CD4-positive, alpha-beta memory T cell (primary cell): ENCODE data around the gene ACP4. TPM values are rescaled to one million over a fixed set of nuclear protein-coding genes. Genes with fewer than 3 reads are reported as not detected.
"Not testable (repeated sequence)": the region's sequence is repeated elsewhere in the genome, so short reads cannot be mapped to it uniquely, and the experiment has no call there.

Source experiments
- CTCF ChIA-PET: fragments of 350-600 bp; sonication (Branson Sonifier 250); formaldehyde crosslinking; loops from one replicate; lab custom pipeline; 2021; ENCODE audit warnings: inconsistent platforms; ENCODE audit not compliant: partially characterized antibody; lab: Charles Lee
- POLR2A ChIA-PET: fragments of 350-600 bp; sonication (Branson Sonifier 250); formaldehyde crosslinking; loops from one replicate; lab custom pipeline; 2021; ENCODE audit not compliant: partially characterized antibody; lab: Charles Lee
- DNase-seq, 5 donors: peaks; one replicate each; pipeline versions ENCODE4 v3.0.0 to v3.0.0-alpha.2; 2020 to 2022; ENCODE audit warnings: mixed read lengths in 1 of 5
- H3K27ac ChIP-seq: one replicate; pipeline ENCODE4 v1.7.0; 2013; ENCODE audit warnings: low read depth, low read length
- H3K27me3 ChIP-seq: 2 replicates; pipeline ENCODE4 v1.7.0; 2013; ENCODE audit warnings: mild to moderate bottlenecking, low read length, moderate library complexity; ENCODE audit not compliant: insufficient read depth
- H3K36me3 ChIP-seq: 2 replicates; pipeline ENCODE4 v1.7.0; 2013; ENCODE audit warnings: mild to moderate bottlenecking, low read length, moderate library complexity; ENCODE audit not compliant: insufficient read depth
- H3K4me1 ChIP-seq: 2 replicates; pipeline ENCODE4 v1.7.0; 2013; ENCODE audit warnings: mild to moderate bottlenecking, low read length, moderate library complexity; ENCODE audit not compliant: insufficient read depth
- H3K4me3 ChIP-seq, 2 donors: one replicate each; pipeline ENCODE4 v1.7.0; 2013; ENCODE audit warnings: low read length in 2 of 2, mild to moderate bottlenecking in 1 of 2
- H3K9me3 ChIP-seq, 2 donors: one replicate each; pipeline ENCODE4 v1.7.0; 2013; ENCODE audit warnings: low read length in 2 of 2, control low read depth in 1 of 2; ENCODE audit not compliant: control insufficient read depth in 1 of 2
- H3K27ac Mint-ChIP-seq, 7 donors: one replicate each; pipeline ENCODE4 v1.8.0; 2020 to 2021; ENCODE audit warnings: mixed read lengths in 7 of 7, mild to moderate bottlenecking in 6 of 7, inconsistent platforms in 3 of 7, moderate library complexity in 3 of 7
- H3K27me3 Mint-ChIP-seq, 2 donors: one replicate each; pipeline ENCODE4 v1.8.0; 2020 to 2021; ENCODE audit warnings: mixed read lengths in 2 of 2
- H3K36me3 Mint-ChIP-seq, 2 donors: one replicate each; pipeline ENCODE4 v1.8.0; 2020 to 2021; ENCODE audit warnings: mixed read lengths in 2 of 2, inconsistent platforms in 1 of 2, mild to moderate bottlenecking in 1 of 2
- H3K4me1 Mint-ChIP-seq, 4 donors: one replicate each; pipeline ENCODE4 v1.8.0; 2020 to 2021; ENCODE audit warnings: mixed read lengths in 4 of 4, mild to moderate bottlenecking in 1 of 4
- H3K4me3 Mint-ChIP-seq, 8 donors: one replicate each; pipeline ENCODE4 v1.8.0; 2020 to 2021; ENCODE audit warnings: mixed read lengths in 8 of 8, mild to moderate bottlenecking in 7 of 8, moderate library complexity in 6 of 8, inconsistent platforms in 3 of 8
- H3K9me3 Mint-ChIP-seq, 8 donors: one replicate each; pipeline ENCODE4 v1.8.0; 2020 to 2021; ENCODE audit warnings: mixed read lengths in 8 of 8, mild to moderate bottlenecking in 5 of 8, inconsistent platforms in 3 of 8, moderate library complexity in 1 of 8
- intact Hi-C: fragments of 100-400 bp; cut with micrococcal nuclease; formaldehyde crosslinking; loops from one replicate; pipeline ENCODE4 v1.15.1; 2023
- polyA plus RNA-seq, 2 donors: library from polyadenylated mRNA; unstranded; fragments of 300-500 nt; fragmentation: Illumina TruSeq; gene quantifications; one replicate each; pipeline ENCODE4 v1.2.3, GENCODE V29; 2021
- total RNA-seq, 2 experiments: library from RNA; stranded (reverse); gene quantifications; one replicate each; pipeline ENCODE4 v1.2.3, GENCODE V29; 2021

The ACP4 gene
- total and polyA plus RNA-seq, 4 experiments from 2014 or later = not detected

DNA sequence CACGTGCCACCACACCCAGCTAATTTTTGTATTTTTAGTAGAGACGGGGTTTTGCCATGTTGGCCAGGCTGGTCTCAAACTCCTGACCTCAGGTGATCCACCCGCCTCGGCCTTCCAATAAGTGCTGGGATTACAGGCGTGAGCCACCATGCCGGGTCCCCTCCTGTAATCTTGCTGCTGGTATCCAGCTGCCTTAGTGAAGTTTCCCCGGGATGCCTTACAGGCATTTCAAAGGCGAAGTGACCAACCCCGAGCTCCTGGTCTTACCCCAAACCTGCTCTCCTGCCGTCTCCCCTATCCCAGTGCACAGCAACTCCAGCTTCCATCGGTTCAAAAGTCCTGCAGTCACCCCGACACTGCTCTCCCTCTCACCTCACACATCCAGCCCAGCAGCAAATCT lies 23.5 kb upstream of the ACP4 start:
- intact Hi-C loops, DNase-seq: not testable (repeated sequence)

DNA sequence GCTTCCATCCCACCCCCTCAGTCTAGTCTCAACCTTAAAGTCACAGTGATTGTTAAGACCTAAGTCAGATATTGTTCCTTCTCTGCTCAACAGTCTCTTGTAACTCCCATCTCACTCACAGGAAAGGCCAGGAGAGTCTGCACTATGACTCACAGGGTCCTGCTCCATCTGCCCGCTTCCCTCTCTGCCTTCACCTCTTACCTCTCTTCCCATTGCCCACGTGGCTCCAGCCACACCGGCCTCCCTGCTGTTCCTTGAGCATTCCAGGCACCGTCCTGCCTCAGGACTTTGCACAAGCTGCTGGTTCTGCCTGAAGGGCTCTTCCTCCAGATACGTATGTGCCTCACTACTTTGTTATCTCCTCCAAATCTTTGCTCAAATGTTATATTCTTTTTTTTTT lies 23.0 kb upstream of the ACP4 start:
- Mint-ChIP-seq H3K27me3 (peaks cover 8 to 16% of the 10 kb centered on the region in 2 donors), H3K27ac (peak overlapping the region in 1 of 7 donors; percentile 37)
- DNase-seq, H3K36me3 Mint-ChIP-seq, H3K9me3 ChIP-seq, H3K4me3 ChIP-seq, H3K27ac ChIP-seq, intact Hi-C loops, POLR2A ChIA-PET, H3K4me3 Mint-ChIP-seq, H3K9me3 Mint-ChIP-seq, H3K4me1 ChIP-seq, H3K27me3 ChIP-seq, CTCF ChIA-PET, H3K36me3 ChIP-seq, H3K4me1 Mint-ChIP-seq: not testable (repeated sequence)

More for the DNA sequence above, 23.5 kb upstream of the ACP4 start:
- H3K4me1 Mint-ChIP-seq, H3K36me3 ChIP-seq, H3K27ac ChIP-seq, H3K36me3 Mint-ChIP-seq, H3K4me1 ChIP-seq, POLR2A ChIA-PET, H3K4me3 ChIP-seq, H3K4me3 Mint-ChIP-seq, H3K9me3 Mint-ChIP-seq, H3K27ac Mint-ChIP-seq, H3K9me3 ChIP-seq, CTCF ChIA-PET, H3K27me3 ChIP-seq: not testable (repeated sequence)
- peaks cover 8 to 16% of the 10 kb centered on the region in 2 donors for H3K27me3 Mint-ChIP-seq

DNA sequence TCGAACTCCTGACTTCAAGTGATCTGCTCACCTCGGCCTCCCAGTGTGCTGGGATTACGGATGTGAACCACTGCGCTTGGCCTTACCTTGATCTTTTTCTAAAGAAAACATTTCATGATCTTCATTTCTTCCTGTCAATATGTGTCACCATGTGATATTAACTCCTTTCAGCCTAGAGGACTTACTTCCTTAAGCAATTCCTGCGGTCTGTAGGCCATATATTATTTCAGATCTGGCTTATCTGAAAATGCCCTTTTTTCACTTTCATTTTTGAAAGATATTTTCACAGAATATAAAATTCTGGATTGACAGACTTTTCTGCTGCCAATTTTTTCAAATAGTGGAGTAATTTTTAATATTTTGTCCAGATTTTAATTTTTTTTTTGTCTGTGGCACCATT lies 21.9 kb upstream of the ACP4 start:
- no peak overlapping the region for H3K27ac ChIP-seq
- Mint-ChIP-seq H3K27ac (no peak overlapping the region), H3K4me3 (no peak overlapping the region), H3K36me3 (no peaks in the 10 kb centered on the region), H3K9me3 (no peaks in the 10 kb centered on the region), H3K4me1 (peaks cover 0 to 1% (median 0%) of the 10 kb centered on the region in 4 donors), H3K27me3 (peaks cover 8 to 16% of the 10 kb centered on the region in 2 donors)
- POLR2A ChIA-PET = no interaction called here
- H3K27me3 ChIP-seq = no peaks in the 10 kb centered on the region
- no peak overlapping the region for H3K4me3 ChIP-seq
- no peak for DNase-seq
- CTCF ChIA-PET = no interaction called here
- H3K36me3 ChIP-seq = no peaks in the 10 kb centered on the region
- H3K4me1 ChIP-seq = no peaks in the 10 kb centered on the region
- H3K9me3 ChIP-seq = no peaks in the 10 kb centered on the region
- intact Hi-C loops = no loop called here

DNA sequence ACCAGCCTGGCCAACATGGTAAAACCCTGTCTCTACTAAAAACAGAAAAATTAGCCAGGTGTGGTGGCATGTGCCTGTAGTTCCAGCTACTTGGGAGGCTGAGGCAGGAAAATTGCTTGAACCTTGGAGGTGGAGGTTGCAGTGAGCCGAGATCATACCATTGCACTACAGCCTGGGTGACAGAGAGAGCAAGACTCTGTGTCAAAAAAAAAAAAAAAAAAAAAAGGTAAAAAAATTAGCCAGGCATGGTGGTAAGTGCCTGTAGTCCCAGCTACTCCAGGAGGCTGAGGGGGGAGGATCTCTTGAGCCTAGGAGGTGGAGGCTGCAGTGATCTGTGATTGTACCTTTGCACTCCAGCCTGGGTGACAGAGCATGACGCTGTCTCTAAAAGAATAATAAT lies 20.1 kb upstream of the ACP4 start, which contains the start of gene GPR32:
Gene GPR32, plus strand, starts transcription at position 301 of the 400 bp plus-strand sequence. CDS start 137 bp downstream, outside the sequence.
- DNase-seq, H3K4me1 Mint-ChIP-seq, H3K27ac Mint-ChIP-seq, H3K27me3 ChIP-seq, H3K4me3 Mint-ChIP-seq, H3K27ac ChIP-seq, H3K4me3 ChIP-seq, H3K4me1 ChIP-seq, POLR2A ChIA-PET, CTCF ChIA-PET, H3K9me3 ChIP-seq, H3K36me3 Mint-ChIP-seq, intact Hi-C loops, H3K9me3 Mint-ChIP-seq, H3K36me3 ChIP-seq: not testable (repeated sequence)
- peaks cover 6 to 22% of the 10 kb centered on the region in 2 donors for H3K27me3 Mint-ChIP-seq

DNA sequence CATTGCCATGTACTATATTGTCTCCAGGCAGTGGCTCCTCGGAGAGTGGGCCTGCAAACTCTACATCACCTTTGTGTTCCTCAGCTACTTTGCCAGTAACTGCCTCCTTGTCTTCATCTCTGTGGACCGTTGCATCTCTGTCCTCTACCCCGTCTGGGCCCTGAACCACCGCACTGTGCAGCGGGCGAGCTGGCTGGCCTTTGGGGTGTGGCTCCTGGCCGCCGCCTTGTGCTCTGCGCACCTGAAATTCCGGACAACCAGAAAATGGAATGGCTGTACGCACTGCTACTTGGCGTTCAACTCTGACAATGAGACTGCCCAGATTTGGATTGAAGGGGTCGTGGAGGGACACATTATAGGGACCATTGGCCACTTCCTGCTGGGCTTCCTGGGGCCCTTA lies 19.3 kb upstream of the ACP4 start:
- Mint-ChIP-seq H3K27ac (no peak overlapping the region), H3K4me3 (no peak overlapping the region), H3K36me3 (peaks cover 0 to 1% of the 10 kb centered on the region in 2 donors), H3K27me3 (peaks cover 8 to 24% of the 10 kb centered on the region in 2 donors), H3K4me1 (peaks cover 0 to 1% (median 0%) of the 10 kb centered on the region in 4 donors), H3K9me3 (peaks cover 0 to 5% (median 0%) of the 10 kb centered on the region in 8 donors)
- H3K4me3 ChIP-seq = no peak overlapping the region
- no peaks in the 10 kb centered on the region for H3K27me3 ChIP-seq
- no peaks in the 10 kb centered on the region for H3K36me3 ChIP-seq
- ChIA-PET CTCF (no interaction called here), POLR2A (no interaction called here)
- H3K4me1 ChIP-seq = no peaks in the 10 kb centered on the region
- intact Hi-C loops = no loop called here
- DNase-seq = no peak
- no peaks in the 10 kb centered on the region for H3K9me3 ChIP-seq
- H3K27ac ChIP-seq = no peak overlapping the region

DNA sequence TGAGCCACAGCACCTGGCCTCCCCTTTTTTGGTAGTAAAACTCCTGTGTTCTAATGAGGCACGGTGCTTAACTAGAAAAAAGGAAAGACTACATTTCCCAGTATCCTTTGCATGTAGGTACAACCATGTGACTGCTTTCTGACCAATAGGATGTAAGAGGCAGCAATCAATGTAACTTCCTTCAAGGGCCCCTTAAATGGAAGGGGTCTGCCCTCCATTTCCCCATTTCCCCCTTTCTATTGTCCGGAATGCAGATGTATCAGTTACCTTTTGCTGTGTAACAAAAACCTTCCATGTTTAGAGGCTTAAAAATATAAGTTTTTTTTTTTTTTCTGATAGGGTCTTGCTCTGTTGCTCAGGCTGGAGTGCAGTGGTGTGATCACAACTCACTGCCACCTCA lies 17.7 kb upstream of the ACP4 start:
- Histone ChIP-seq H3K36me3 (no peaks in the 10 kb centered on the region), H3K27me3 (peaks cover 3% of the 10 kb centered on the region), H3K9me3 (no peaks in the 10 kb centered on the region), H3K27ac (no peak overlapping the region), H3K4me1 (no peaks in the 10 kb centered on the region), H3K4me3 (no peak overlapping the region)
- no peak overlapping the region for H3K4me3 Mint-ChIP-seq
- H3K27me3 Mint-ChIP-seq = peaks cover 5 to 21% of the 10 kb centered on the region in 2 donors
- H3K9me3 Mint-ChIP-seq = peaks cover 0 to 13% (median 3%) of the 10 kb centered on the region in 8 donors
- ChIA-PET POLR2A (no interaction called here), CTCF (no interaction called here)
- H3K27ac Mint-ChIP-seq = no peak overlapping the region
- H3K36me3 Mint-ChIP-seq = peaks cover 0 to 1% of the 10 kb centered on the region in 2 donors
- intact Hi-C loops = no loop called here
- peaks cover 0 to 1% (median 0%) of the 10 kb centered on the region in 4 donors for H3K4me1 Mint-ChIP-seq
- no peak for DNase-seq

DNA sequence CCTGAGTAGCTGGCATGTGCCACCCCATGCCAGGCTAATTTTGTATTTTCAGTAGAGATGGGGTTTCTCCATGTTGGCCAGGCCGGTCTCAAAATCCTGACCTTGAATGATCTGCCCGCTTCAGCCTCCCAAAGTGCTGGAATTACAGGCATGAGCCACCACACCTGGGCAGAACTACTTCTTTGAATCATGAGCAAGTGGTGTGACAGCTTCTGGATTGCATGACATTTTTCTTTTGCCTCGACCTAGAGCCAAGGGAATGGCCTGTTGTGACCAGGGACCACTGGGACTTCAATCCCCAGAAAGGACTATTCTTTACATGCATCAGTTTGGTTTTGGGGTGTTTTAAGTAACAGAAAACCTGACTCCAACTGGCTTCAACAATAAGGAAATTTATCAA lies 17.3 kb upstream of the ACP4 start:
- H3K4me3 Mint-ChIP-seq, H3K9me3 ChIP-seq, H3K4me1 ChIP-seq, DNase-seq, POLR2A ChIA-PET, intact Hi-C loops, H3K27ac ChIP-seq, H3K27ac Mint-ChIP-seq, H3K4me3 ChIP-seq, H3K36me3 Mint-ChIP-seq, H3K4me1 Mint-ChIP-seq, H3K36me3 ChIP-seq, CTCF ChIA-PET, H3K27me3 ChIP-seq: not testable (repeated sequence)
- Mint-ChIP-seq H3K27me3 (peaks cover 8 to 24% of the 10 kb centered on the region in 2 donors), H3K9me3 (peaks cover 0 to 13% (median 4%) of the 10 kb centered on the region in 8 donors)

DNA sequence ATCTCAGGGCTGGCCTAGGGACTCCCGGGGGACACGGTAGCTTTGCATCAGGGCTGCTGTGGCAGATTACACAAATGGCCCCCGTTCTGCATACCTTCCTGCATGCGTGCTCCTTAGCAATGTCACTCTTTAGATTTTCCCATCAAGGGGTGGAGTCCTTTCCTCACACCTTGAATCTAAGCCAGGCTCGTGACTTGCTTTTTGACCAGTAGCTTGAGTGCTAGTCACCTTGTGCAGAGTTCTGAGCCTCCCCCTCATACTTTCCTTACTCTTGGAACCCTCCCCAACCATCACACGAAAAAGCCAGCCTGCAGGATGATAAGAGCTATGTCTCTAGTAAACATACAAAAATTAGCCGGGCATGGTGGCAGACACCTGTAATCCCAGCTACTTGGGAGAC lies 16.8 kb upstream of the ACP4 start:
- intact Hi-C loops, H3K36me3 Mint-ChIP-seq, H3K4me1 ChIP-seq: not testable (repeated sequence)

More for the DNA sequence above, 16.8 kb upstream of the ACP4 start:
- Mint-ChIP-seq H3K27me3 (peaks cover 12 to 30% of the 10 kb centered on the region in 2 donors), H3K9me3 (peaks cover 0 to 13% (median 4%) of the 10 kb centered on the region in 8 donors)
- DNase-seq, CTCF ChIA-PET, H3K4me3 Mint-ChIP-seq, H3K4me1 Mint-ChIP-seq, H3K27me3 ChIP-seq, POLR2A ChIA-PET, H3K4me3 ChIP-seq, H3K27ac Mint-ChIP-seq, H3K9me3 ChIP-seq, H3K36me3 ChIP-seq, H3K27ac ChIP-seq: not testable (repeated sequence)
